Mucosa of descending colon (tissue), 3 donors: Measurements from ENCODE around the gene TCF15. TPM values are rescaled to one million over a fixed set of nuclear protein-coding genes. Genes with fewer than 3 reads are reported as not detected.

Source experiments
- ATAC-seq: fragments of 200-7000 bp; cut with Tn5 transposase; one replicate; pipeline ENCODE4 v1.9.1; 2020; ENCODE audit warnings: mild to moderate bottlenecking, moderate library complexity
- DNase-seq, 3 donors: peaks; one replicate each; pipeline ENCODE4 v3.0.0-alpha.2; 2020
- H3K36me3 ChIP-seq: fragments of 200-600 bp; one replicate; pipeline ENCODE4 v1.8.0; 2021; ENCODE audit warnings: low read depth, mild to moderate bottlenecking
- H3K4me1 ChIP-seq: fragments of 200-600 bp; one replicate; pipeline ENCODE4 v1.8.0; 2021; ENCODE audit warnings: low read depth, mild to moderate bottlenecking
- H3K4me3 ChIP-seq: fragments of 200-600 bp; one replicate; pipeline ENCODE4 v1.8.0; 2021; ENCODE audit warnings: mild to moderate bottlenecking
- H3K9me3 ChIP-seq: fragments of 200-600 bp; one replicate; pipeline ENCODE4 v1.8.0; 2021; ENCODE audit warnings: mild to moderate bottlenecking
- CTCF ChIP-seq: fragments of 200-600 bp; IDR thresholded peaks from one replicate; pipeline ENCODE4 v1.8.0; 2022; ENCODE audit warnings: antibody characterized with exemption, mild to moderate bottlenecking
- intact Hi-C, 2 donors: fragments of 100-400 bp; cut with DNase I in 1 of 2; cut with micrococcal nuclease in 1 of 2; formaldehyde crosslinking; loops; one replicate each; pipeline versions ENCODE4 v1.11.0 to v1.11.1; 2022; cut with DNase I, micrococcal nuclease
- total RNA-seq, 3 donors: library from RNA; stranded (reverse); fragmentation: NEBNext Ultra II Directional in 2 of 3; extraction: Animal tissue kit (Norgen Biotek cat#: 25700) in 2 of 3; gene quantifications; one replicate each; pipeline versions ENCODE4 v1.2.1 to v1.2.4, GENCODE V29; 2021 to 2023
- donor health status: DM: no; HTN: no; CAD: no; lungs with moderate emphysema.
- donor health status: DM: no; HTN: no; CAD: no.
- donor health status: DM: no; HTN: yes; CAD: no.

Gene TCF15
- total RNA-seq, 3 donors from 2014 or later, result 0.82 TPM; not detected in 2

DNA sequence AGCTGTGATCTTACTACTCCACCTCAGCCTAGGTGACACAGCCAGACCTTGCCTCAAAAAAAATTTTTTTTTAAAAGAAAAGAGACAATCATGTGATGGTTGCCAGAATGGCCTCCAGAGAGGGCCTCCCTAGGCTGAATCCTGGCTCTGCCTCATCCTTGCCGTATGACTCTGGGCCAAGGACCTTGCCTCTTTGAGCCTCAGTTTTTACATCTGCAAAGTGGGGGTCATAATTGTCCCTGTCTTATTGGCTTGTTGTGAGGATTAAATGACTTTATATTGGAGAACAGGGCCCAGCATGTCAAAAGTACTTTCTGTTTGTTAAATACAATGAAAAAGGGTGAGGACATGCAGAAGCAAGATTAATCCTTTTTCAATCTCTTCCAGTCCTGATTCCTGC, 28.5 kb upstream of the TCF15 start:
- Histone ChIP-seq H3K36me3 (no peaks in the 10 kb centered on the region), H3K4me3 (no peak overlapping the region), H3K4me1 (no peaks in the 10 kb centered on the region), H3K9me3 (no peaks in the 10 kb centered on the region)
- TF ChIP-seq CTCF, result no peak
- DNase-seq, result no peak
- intact Hi-C loops, result no loop called here
- ATAC-seq, result no peak

DNA sequence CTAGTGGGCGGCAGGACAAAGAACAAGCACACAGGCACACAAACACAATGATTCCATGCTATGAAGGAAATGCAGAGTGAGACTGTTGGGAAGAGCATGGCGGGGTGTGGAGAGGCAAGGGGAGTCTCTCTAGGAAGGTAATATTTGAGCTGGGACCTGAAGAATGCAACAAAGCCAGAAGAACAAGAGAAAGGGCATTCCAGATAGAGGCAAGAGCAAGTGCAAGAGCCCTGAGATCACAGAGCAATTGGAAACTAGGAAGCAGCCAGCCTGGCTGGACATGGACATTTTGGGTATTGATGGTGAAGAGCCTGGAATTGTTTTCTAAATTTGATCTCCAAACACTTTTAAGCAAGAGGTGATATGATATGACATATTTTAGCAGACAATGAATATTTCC, 27.4 kb upstream of the TCF15 start:
- intact Hi-C loops, result no loop called here
- Histone ChIP-seq H3K9me3 (no peaks in the 10 kb centered on the region), H3K36me3 (no peaks in the 10 kb centered on the region), H3K4me1 (no peaks in the 10 kb centered on the region), H3K4me3 (no peak overlapping the region)
- ATAC-seq, result no peak
- no peak for DNase-seq
- no peak for TF ChIP-seq CTCF

DNA sequence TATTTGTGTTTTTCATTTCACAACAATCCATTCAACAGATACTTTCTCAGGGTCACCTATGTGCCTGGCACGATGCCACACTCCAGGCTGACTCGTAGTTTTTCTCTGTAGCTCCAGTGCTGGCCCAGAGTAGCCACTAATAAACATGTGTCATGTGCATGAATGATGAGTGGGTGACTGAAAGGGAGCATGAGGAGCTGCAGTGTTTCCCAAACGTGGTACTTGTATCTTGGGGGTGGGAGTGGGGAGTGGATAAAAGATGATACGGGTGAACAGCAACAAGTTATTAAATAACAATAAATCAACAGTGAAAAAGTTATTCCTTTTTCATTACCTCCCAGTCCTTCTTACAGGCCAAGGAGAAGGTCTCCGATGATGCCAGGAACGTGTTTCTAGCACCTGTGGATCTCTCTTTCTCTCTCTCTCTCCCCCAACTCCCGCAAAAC, 25.8 kb upstream of the TCF15 start:
- DNase-seq (no peak), ATAC-seq (no peak)
- no peak for TF ChIP-seq CTCF
- Histone ChIP-seq H3K4me1 (no peaks in the 10 kb centered on the region), H3K4me3 (no peak overlapping the region), H3K36me3 (no peaks in the 10 kb centered on the region), H3K9me3 (no peaks in the 10 kb centered on the region)
- intact Hi-C loops, result no loop called here

DNA sequence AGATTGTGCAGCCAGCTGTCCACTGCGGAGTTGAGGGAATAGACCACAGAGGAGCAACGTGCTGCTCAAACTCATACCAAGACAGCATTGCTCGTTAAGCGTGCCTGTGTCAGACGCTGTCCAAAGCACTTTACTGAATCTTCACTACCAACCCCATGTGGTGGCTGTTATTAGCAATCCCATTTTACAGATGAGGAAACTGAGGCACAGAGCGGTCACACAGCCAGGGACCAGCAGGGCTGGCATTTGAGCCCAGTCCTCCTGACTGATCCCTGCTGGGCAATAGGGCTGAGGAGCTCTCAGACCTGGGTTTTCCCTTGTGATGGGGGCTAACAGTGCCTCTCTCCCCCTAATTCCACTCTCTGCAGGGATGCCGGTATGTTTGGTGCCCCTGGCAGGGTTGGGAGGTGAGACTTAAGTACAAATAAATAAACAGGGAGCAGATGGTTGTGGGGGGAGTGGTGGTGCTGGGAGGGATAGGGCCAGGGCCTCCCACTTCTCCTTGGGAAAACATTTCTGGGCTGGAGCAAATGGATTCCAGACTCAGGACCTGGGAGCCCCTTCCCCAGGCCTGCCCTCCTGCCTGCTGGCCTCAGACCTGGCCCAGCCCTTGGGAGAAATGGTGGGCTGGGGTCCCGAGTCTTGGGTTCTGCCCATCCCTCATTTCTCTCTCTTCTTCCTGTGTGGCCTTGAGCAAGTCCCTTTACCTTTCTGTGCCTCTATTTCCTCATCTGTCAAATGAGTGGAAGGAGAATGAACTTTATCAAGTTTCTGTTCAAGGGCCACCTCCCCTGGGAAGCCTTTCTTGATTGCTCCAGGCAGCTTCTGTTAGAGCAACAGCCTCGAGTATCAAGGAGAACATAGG, 25.2 kb upstream of the TCF15 start:
- H3K4me1 ChIP-seq, result no peaks in the 10 kb centered on the region
- no peaks in the 10 kb centered on the region for H3K36me3 ChIP-seq
- intact Hi-C loops, result no loop called here
- TF ChIP-seq CTCF, result no peak
- ATAC-seq (no peak), DNase-seq (no peak)
- H3K4me3 ChIP-seq, result no peak overlapping the region
- H3K9me3 ChIP-seq, result no peaks in the 10 kb centered on the region

DNA sequence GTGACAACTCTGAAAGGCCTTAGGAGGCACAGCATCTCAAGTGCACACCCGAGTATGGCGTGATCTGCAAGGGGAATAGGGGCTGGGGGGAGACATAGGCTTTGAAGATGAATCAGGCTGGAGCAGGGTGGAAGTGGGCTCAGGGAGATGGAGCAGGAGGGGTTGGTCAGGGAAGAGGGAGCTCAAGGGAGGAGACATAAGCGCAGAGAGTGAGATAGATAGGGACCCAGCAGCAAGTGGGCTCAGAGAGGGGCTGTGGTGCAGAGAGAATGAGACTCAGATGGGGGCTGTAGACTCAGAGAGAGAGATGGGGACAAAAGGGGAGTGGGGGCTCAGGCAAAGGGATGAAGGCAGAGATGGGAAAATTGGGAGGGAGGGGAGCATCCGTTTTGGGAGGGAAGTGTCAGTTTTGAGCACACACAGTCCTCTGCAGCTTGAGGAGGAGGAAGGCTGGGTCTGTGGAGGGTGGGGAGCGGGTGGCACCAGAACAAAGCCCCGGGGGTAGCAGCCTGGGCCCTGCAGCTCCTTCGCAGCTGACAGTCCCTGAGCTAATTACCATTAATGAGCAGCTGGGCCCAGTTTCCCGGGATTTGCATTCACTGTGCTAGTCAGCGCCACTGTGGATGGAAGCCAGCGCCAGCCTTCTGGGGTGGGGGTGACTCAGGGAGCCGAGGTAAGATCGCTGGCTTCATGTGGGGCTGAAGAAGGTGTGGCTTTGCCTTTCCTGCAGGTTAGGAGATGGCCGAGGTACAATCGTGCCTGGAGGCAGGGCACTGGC, 24.2 kb upstream of the TCF15 start:
- ATAC-seq (no peak), DNase-seq (no peak)
- no peak for TF ChIP-seq CTCF
- intact Hi-C loops, result no loop called here
- no peak overlapping the region for H3K4me3 ChIP-seq
- no peaks in the 10 kb centered on the region for H3K36me3 ChIP-seq
- no peaks in the 10 kb centered on the region for H3K4me1 ChIP-seq
- H3K9me3 ChIP-seq, result no peaks in the 10 kb centered on the region
